GM12891 (cell line): Measurements from ENCODE around the gene TLR10.

Source experiments
- PAX5 ChIP-seq: IDR thresholded peaks from 2 replicates; pipeline ENCODE4 v1.6.1; 2011; ENCODE audit warnings: low read length, moderate library complexity, mild to moderate bottlenecking; ENCODE audit not compliant: insufficient read depth, severe bottlenecking
- POLR2A ChIP-seq: IDR thresholded peaks from 2 replicates; pipeline ENCODE4 v1.6.1; 2011; ENCODE audit warnings: low read depth, low read length, control low read depth
- POLR2AphosphoS5 ChIP-seq: IDR thresholded peaks from 2 replicates; pipeline ENCODE4 v1.6.1; 2011; ENCODE audit warnings: low read depth, low read length, control low read depth
- TAF1 ChIP-seq: IDR thresholded peaks from 2 replicates; pipeline ENCODE4 v1.6.1; 2011; ENCODE audit warnings: low read depth, low read length, control low read depth

DNA sequence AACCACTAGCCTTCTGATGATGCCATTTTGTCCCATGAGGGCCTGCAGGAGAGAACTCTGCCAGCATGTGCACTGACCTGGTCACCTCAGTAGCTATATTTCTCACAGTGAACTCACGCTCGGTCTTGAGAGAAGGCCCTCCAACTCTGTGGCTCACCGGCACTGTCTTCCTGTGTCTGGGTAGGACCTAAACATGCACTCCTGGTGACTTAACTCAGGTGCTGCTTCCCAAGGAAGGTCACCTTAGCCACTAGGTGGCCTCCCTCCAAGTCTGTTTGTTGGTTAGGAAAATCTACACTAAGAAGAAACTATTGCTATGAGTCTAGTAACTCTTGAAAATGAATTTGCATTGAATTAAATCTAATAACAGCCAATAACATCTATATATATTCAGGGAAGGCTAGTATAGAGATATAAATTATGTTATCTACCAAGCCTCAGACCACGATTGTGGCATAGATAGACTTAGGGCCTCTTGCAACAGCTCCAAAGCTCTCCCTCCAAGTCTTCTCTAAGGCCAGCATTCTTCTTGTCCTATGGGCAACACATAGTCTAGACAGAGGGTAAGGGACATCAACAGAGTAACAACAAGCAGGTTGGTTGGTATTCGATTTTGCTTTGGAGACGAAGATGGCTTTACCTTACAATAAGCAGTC, 24.7 kb downstream of the TLR10 start:
- TF ChIP-seq PAX5 (no peak), TAF1 (no peak), POLR2A (no peak), POLR2AphosphoS5 (no peak)
